H1 (cell line): ENCODE results near the gene RALA. TPM values are rescaled to one million over a fixed set of nuclear protein-coding genes. Genes with fewer than 3 reads are reported as not detected.

Source experiments
- CTCF ChIA-PET: fragments of 300-600 bp; sonication (Branson Sonifier 250); formaldehyde crosslinking; loops from one replicate; lab custom pipeline; 2021; ENCODE audit not compliant: partially characterized antibody; lab: Charles Lee
- POLR2A ChIA-PET: fragments of 300-600 bp; sonication (Branson Sonifier 250); formaldehyde crosslinking; loops from one replicate; lab custom pipeline; 2021; ENCODE audit warnings: inconsistent platforms; ENCODE audit not compliant: partially characterized antibody; lab: Charles Lee
- DNase-seq, 2 experiments: peaks; one replicate each; pipeline versions ENCODE4 v3.0.0 to v3.0.0-alpha.2; 2010 to 2022; ENCODE audit warnings: low spot score in 2 of 2, low read depth in 1 of 2, mixed read lengths in 1 of 2
- FAIRE-seq: peaks from 2 replicates; lab custom pipeline; 2011; peaks lifted over from hg19 to GRCh38; lab: Jason Lieb, UNC
- H2AFZ ChIP-seq: 2 replicates; pipeline ENCODE4 v1.8.1; 2012; ENCODE audit warnings: low read length, inconsistent platforms
- H2AK5ac ChIP-seq: 2 replicates; pipeline ENCODE4 v1.6.1; 2013; ENCODE audit warnings: low read depth, low read length
- H2BK120ac ChIP-seq: replicated peaks from 2 replicates; pipeline ENCODE3; 2013; ENCODE audit warnings: low read depth, low read length, inconsistent platforms
- H2BK12ac ChIP-seq: 2 replicates; pipeline ENCODE4 v1.6.1; 2013; ENCODE audit warnings: low read depth, low read length
- H2BK15ac ChIP-seq: 2 replicates; pipeline ENCODE4 v1.6.1; 2013; ENCODE audit warnings: low read length
- H2BK20ac ChIP-seq: 2 replicates; pipeline ENCODE4 v1.6.1; 2013; ENCODE audit warnings: low read length
- H2BK5ac ChIP-seq: 2 replicates; pipeline ENCODE4 v1.6.1; 2013; ENCODE audit warnings: low read depth, low read length
- H3K14ac ChIP-seq: 2 replicates; pipeline ENCODE4 v1.6.1; 2013; ENCODE audit warnings: inconsistent platforms; ENCODE audit not compliant: insufficient read length
- H3K18ac ChIP-seq: 2 replicates; pipeline ENCODE4 v1.6.1; 2013; ENCODE audit warnings: low read length; ENCODE audit errors: extremely low read depth
- H3K23ac ChIP-seq: 2 replicates; pipeline ENCODE4 v1.6.1; 2013; ENCODE audit warnings: inconsistent platforms; ENCODE audit not compliant: insufficient read length
- H3K23me2 ChIP-seq: 2 replicates; pipeline ENCODE4 v1.6.1; 2013; ENCODE audit warnings: low read depth, low read length
- H3K27ac ChIP-seq: 2 replicates; pipeline ENCODE4 v1.6.1; 2011; ENCODE audit warnings: low read depth, low read length, inconsistent platforms
- H3K27me3 ChIP-seq, 4 experiments: replicated peaks in 1 of 4; 1 replicate in 1 of 4; 2 replicates in 3 of 4; pipeline versions ENCODE4 v1.6.1 to v1.8.1; 2011 to 2013; ENCODE audit warnings: low read length in 3 of 4, mild to moderate bottlenecking in 3 of 4, inconsistent platforms in 2 of 4, mixed read lengths in 2 of 4, moderate library complexity in 1 of 4; ENCODE audit not compliant: control insufficient read depth in 3 of 4, insufficient read depth in 3 of 4; ENCODE audit errors: extremely low read depth in 1 of 4
- H3K36me3 ChIP-seq, 4 experiments: 2 replicates each; pipeline versions ENCODE4 v1.6.1 to v1.8.1; 2011 to 2013; ENCODE audit warnings: mild to moderate bottlenecking in 4 of 4, low read length in 3 of 4, moderate library complexity in 2 of 4, control low read depth in 1 of 4, inconsistent platforms in 1 of 4; ENCODE audit not compliant: insufficient read depth in 4 of 4, control insufficient read depth in 2 of 4
- H3K4ac ChIP-seq: replicated peaks from 2 replicates; pipeline ENCODE3; 2013; ENCODE audit warnings: low read length, low read depth, mixed read lengths, inconsistent platforms; ENCODE audit not compliant: insufficient read length
- H3K4me1 ChIP-seq, 4 experiments: replicated peaks in 1 of 4; 1 replicate in 1 of 4; 2 replicates in 3 of 4; pipeline versions ENCODE4 v1.6.1 to v1.8.1; 2011 to 2013; ENCODE audit warnings: low read length in 3 of 4, inconsistent platforms in 2 of 4, mixed read lengths in 1 of 4; ENCODE audit not compliant: insufficient read depth in 4 of 4, control insufficient read depth in 3 of 4
- H3K4me2 ChIP-seq, 2 experiments: 2 replicates each; pipeline versions ENCODE4 v1.6.1 to v1.8.1; 2011 to 2013; ENCODE audit warnings: low read depth in 2 of 2, low read length in 2 of 2, control low read depth in 1 of 2, inconsistent platforms in 1 of 2, mild to moderate bottlenecking in 1 of 2; ENCODE audit not compliant: insufficient read depth in 1 of 2
- H3K4me3 ChIP-seq, 4 experiments: fragments of 200-600, 300-600 bp in 1 of 4; sonication (generic), shearing (Covaris generic), sonication (Bioruptor Twin) in 1 of 4; 2 replicates each; pipeline versions ENCODE4 v1.5.1 to v1.8.1; 2011 to 2016; ENCODE audit warnings: low read length in 4 of 4, low read depth in 3 of 4, control low read depth in 2 of 4, inconsistent platforms in 2 of 4, mild to moderate bottlenecking in 2 of 4, mixed read lengths in 1 of 4, moderate library complexity in 1 of 4; ENCODE audit not compliant: insufficient read depth in 2 of 4; ENCODE audit errors: extremely low read depth in 1 of 4
- H3K56ac ChIP-seq: replicated peaks from 2 replicates; pipeline ENCODE3; 2013; ENCODE audit warnings: low read depth, mild to moderate bottlenecking, mixed read lengths, low read length, inconsistent platforms; ENCODE audit not compliant: insufficient read length
- H3K79me1 ChIP-seq: 2 replicates; pipeline ENCODE4 v1.6.1; 2013; ENCODE audit warnings: low read depth, low read length, control low read depth
- H3K79me2 ChIP-seq, 2 experiments: 2 replicates each; pipeline versions ENCODE4 v1.6.1 to v1.8.1; 2012 to 2013; ENCODE audit warnings: low read length in 2 of 2, mild to moderate bottlenecking in 2 of 2, inconsistent platforms in 1 of 2; ENCODE audit not compliant: insufficient read depth in 2 of 2, control insufficient read depth in 1 of 2
- H3K9ac ChIP-seq, 4 experiments: replicated peaks in 1 of 4; 1 replicate in 1 of 4; 2 replicates in 3 of 4; pipeline versions ENCODE4 v1.6.1 to v1.8.1; 2011 to 2013; ENCODE audit warnings: low read depth in 3 of 4, low read length in 3 of 4, control low read depth in 2 of 4, mild to moderate bottlenecking in 2 of 4, moderate library complexity in 2 of 4, inconsistent platforms in 1 of 4; ENCODE audit errors: extremely low read depth in 1 of 4
- H3K9me3 ChIP-seq, 2 experiments: 2 replicates each; pipeline versions ENCODE4 v1.6.1 to v1.8.1; 2012 to 2013; ENCODE audit warnings: mild to moderate bottlenecking in 2 of 2, moderate library complexity in 2 of 2, control low read depth in 1 of 2, inconsistent platforms in 1 of 2, low read depth in 1 of 2, low read length in 1 of 2, mixed read lengths in 1 of 2; ENCODE audit not compliant: insufficient read depth in 2 of 2
- H4K20me1 ChIP-seq, 2 experiments: replicated peaks in 1 of 2; 2 replicates each; pipeline versions ENCODE3 to v1.8.1; 2011 to 2013; ENCODE audit warnings: inconsistent platforms in 2 of 2, low read length in 2 of 2, mild to moderate bottlenecking in 1 of 2; ENCODE audit not compliant: insufficient read depth in 2 of 2, control insufficient read depth in 1 of 2
- H4K5ac ChIP-seq: 2 replicates; pipeline ENCODE4 v1.6.1; 2013; ENCODE audit warnings: low read length, low read depth, mixed read lengths, inconsistent platforms; ENCODE audit not compliant: insufficient read length
- H4K8ac ChIP-seq: 2 replicates; pipeline ENCODE4 v1.8.0; 2013; ENCODE audit warnings: mild to moderate bottlenecking, moderate library complexity, low read length, inconsistent platforms; ENCODE audit not compliant: insufficient read depth; ENCODE audit errors: extremely low read depth
- H4K91ac ChIP-seq: replicated peaks from 2 replicates; pipeline ENCODE3; 2013; ENCODE audit warnings: low read length, mixed read lengths, inconsistent platforms; ENCODE audit not compliant: insufficient read length
- BRCA1 ChIP-seq: IDR thresholded peaks from 2 replicates; pipeline ENCODE4 v1.6.1; 2012; ENCODE audit warnings: low read depth, low read length, improper control_type of control experiment
- CREB1 ChIP-seq: IDR thresholded peaks from 2 replicates; pipeline ENCODE4 v1.6.1; 2012; ENCODE audit warnings: inconsistent platforms
- EP300 ChIP-seq, 2 experiments: IDR thresholded peaks; 1 replicate in 1 of 2; 2 replicates in 1 of 2; pipeline ENCODE4 v1.6.1; 2011 to 2012; ENCODE audit warnings: low read depth in 2 of 2, low read length in 2 of 2, mild to moderate bottlenecking in 2 of 2, borderline replicate concordance in 1 of 2, inconsistent platforms in 1 of 2, moderate library complexity in 1 of 2
- GTF2F1 ChIP-seq: IDR thresholded peaks from 2 replicates; pipeline ENCODE4 v1.6.1; 2012; ENCODE audit warnings: low read depth, low read length, improper control_type of control experiment, borderline replicate concordance
- HDAC2 ChIP-seq, 2 experiments: fragments of 300-600 bp in 1 of 2; sonication (generic) in 1 of 2; IDR thresholded peaks; 2 replicates each; pipeline ENCODE4 v1.6.1; 2011 to 2012; ENCODE audit warnings: low read depth in 2 of 2, low read length in 2 of 2, mild to moderate bottlenecking in 2 of 2, moderate library complexity in 2 of 2, borderline replicate concordance in 1 of 2, inconsistent platforms in 1 of 2
- KDM4A ChIP-seq: IDR thresholded peaks from one replicate; pipeline ENCODE4 v1.7.1; 2012; ENCODE audit warnings: low read depth, mild to moderate bottlenecking, moderate library complexity, low read length, inconsistent platforms; ENCODE audit not compliant: severe bottlenecking
- RNF2 ChIP-seq: fragments of 200-900, 300-1000 bp; sonication (generic); IDR thresholded peaks from 2 replicates; pipeline ENCODE4 v1.7.1; 2016; ENCODE audit warnings: borderline replicate concordance, low read depth, mild to moderate bottlenecking, antibody characterized with exemption, low read length; ENCODE audit not compliant: poor library complexity, severe bottlenecking; ENCODE audit errors: missing control alignments
- RXRA ChIP-seq: IDR thresholded peaks from 2 replicates; pipeline ENCODE4 v1.6.1; 2011; ENCODE audit warnings: low read depth, mild to moderate bottlenecking, low read length, moderate library complexity; ENCODE audit not compliant: insufficient read depth
- SAP30 ChIP-seq: fragments of 300-600 bp; sonication (generic); IDR thresholded peaks from 2 replicates; pipeline ENCODE4 v1.7.1; 2012; ENCODE audit warnings: low read length, moderate library complexity, mild to moderate bottlenecking, inconsistent platforms; ENCODE audit not compliant: insufficient read depth, insufficient replicate concordance
- SP4 ChIP-seq: IDR thresholded peaks from 2 replicates; pipeline ENCODE4 v1.6.1; 2012; ENCODE audit warnings: low read length, inconsistent platforms
- SUZ12 ChIP-seq: fragments of 200-600 bp; sonication (generic); IDR thresholded peaks from 2 replicates; pipeline ENCODE4 v1.6.1; 2012; ENCODE audit warnings: mild to moderate bottlenecking, inconsistent platforms, low read length, moderate library complexity, mixed read lengths
- TAF7 ChIP-seq: optimal IDR thresholded peaks from 2 replicates; pipeline ENCODE3; 2011; ENCODE audit warnings: low read depth, mild to moderate bottlenecking, inconsistent platforms, low read length, moderate library complexity, borderline replicate concordance
- WGBS, 2 experiments: shearing (Covaris generic) in 1 of 2; methylation state at CpG; one replicate each; pipeline versions ENCODE4 v1.1.6 to v1.1.7; 2013 to 2015; ENCODE audit warnings: low lambda C conversion rate in 2 of 2, mixed read lengths in 2 of 2, inconsistent platforms in 1 of 2, low coverage in 1 of 2, missing lambda C conversion rate in 1 of 2; ENCODE audit not compliant: insufficient replicate concordance in 2 of 2, insufficient coverage in 1 of 2, insufficient read length in 1 of 2; ENCODE audit errors: extremely low coverage in 1 of 2, missing lambda C conversion rate in 1 of 2; 5-methylcytosine and 5-hydroxymethylcytosine counted together
- polyA plus RNA-seq, 7 experiments: library from polyadenylated mRNA; depleted of rRNA in 3 of 7; stranded (reverse) in 5 of 7; unstranded in 2 of 7; fragments of >200 nt in 5 of 7; fragments of 200-250 nt in 2 of 7; gene quantifications; 1 replicate in 5 of 7; 2 replicates in 1 of 7; 4 replicates in 1 of 7; pipeline versions ENCODE4 v1.2.1 to v1.2.3, GENCODE V29; 2011 to 2013; ENCODE audit warnings: missing spikeins in 2 of 7, mixed read lengths in 2 of 7
- total RNA-seq: library from RNA; stranded (reverse); fragmentation: NEBNext Ultra II Directional; extraction: Animal tissue kit (Norgen Biotek cat#: 25700); gene quantifications from 2 replicates; pipeline ENCODE4 v1.2.1, GENCODE V29; 2021

Gene RALA
- total and polyA plus RNA-seq, 2 of the 8 experiments (the other 6 are each of a cell fraction or from before 2014, with no cell fraction given) = 24.1 to 72.8 TPM

- no peak for FAIRE-seq
- WGBS, 2 experiments = 87% methylated on average over 2 of the region's 2 CpGs; no CpG with 5 or more reads in 1 of the 2 experiments
- no peak overlapping the region for H2AK5ac ChIP-seq
- H3K14ac ChIP-seq = no peak overlapping the region
- no peak overlapping the region for H3K56ac ChIP-seq
- H3K9ac ChIP-seq = no peak overlapping the region
- H3K27ac ChIP-seq = no peak overlapping the region
- no peak overlapping the region for H3K18ac ChIP-seq
- no peaks in the 10 kb centered on the region for H3K36me3 ChIP-seq
- peaks cover 6 to 13% (median 7%) of the 10 kb centered on the region in 4 experiments for H3K4me1 ChIP-seq
- peaks cover 0 to 15% (median 6%) of the 10 kb centered on the region in 4 experiments; a peak in 3 of 7 replicates for H3K27me3 ChIP-seq
- ChIA-PET POLR2A (interaction anchor here (0.9 to 3.4 kb wide), 7 partner anchors 10 to 112 kb away, joined by 3 to 17 read pairs (median 5); partner anchors contain the start of gene RALA), CTCF (interaction anchor here (1.5 to 8.7 kb wide), 4 partner anchors 8 to 155 kb away, joined by 6 to 85 read pairs (median 34); no protein-coding TSS in a partner anchor)
- H3K4me3 ChIP-seq = peak overlapping the region in 2 of 4 experiments; percentile 34 to 65; a peak in 3 of 8 replicates
- H4K91ac ChIP-seq = no peak overlapping the region
- H4K8ac ChIP-seq = no peak overlapping the region
- H2BK120ac ChIP-seq = no peak overlapping the region
- H3K23me2 ChIP-seq = peaks cover 10% of the 10 kb centered on the region
- no peaks in the 10 kb centered on the region for H3K9me3 ChIP-seq
- no peak overlapping the region for H4K5ac ChIP-seq
- H2BK5ac ChIP-seq = no peak overlapping the region
- peaks cover 2% of the 10 kb centered on the region; the same call in 1 of the 2 replicates for H3K79me1 ChIP-seq
- TF ChIP-seq BRCA1 = no peak
- no peak for TF ChIP-seq SP4
- no peak for TF ChIP-seq HDAC2 (IDR thresholded peaks at IDR 0.05; ENCODE audit: borderline replicate concordance in 1 of 2, low read depth in 2 of 2, low read length in 2 of 2)
- TF ChIP-seq TAF7 = no peak
- TF ChIP-seq GTF2F1 = no peak
- no peak for TF ChIP-seq RNF2
- no peak for TF ChIP-seq KDM4A
- TF ChIP-seq EP300 (IDR thresholded peaks at IDR 0.05; ENCODE audit: borderline replicate concordance in 1 of 2, low read depth in 2 of 2, low read length in 2 of 2) = no peak
- no peak for TF ChIP-seq SUZ12
- TF ChIP-seq SAP30 = no peak
- TF ChIP-seq RXRA = no peak
- no peak for TF ChIP-seq CREB1
- TF ChIP-seq, all 59 proteins: peak for 0
- no peak overlapping the region for H3K4ac ChIP-seq
- no peak for DNase-seq
- H2BK20ac ChIP-seq = no peak overlapping the region
- H2BK12ac ChIP-seq = no peak overlapping the region; the same call in 1 of the 2 replicates
- no peaks in the 10 kb centered on the region for H4K20me1 ChIP-seq
- H3K79me2 ChIP-seq = peaks cover 0 to 12% of the 10 kb centered on the region in 2 experiments; a peak in 2 of 4 replicates
- no peak overlapping the region for H2BK15ac ChIP-seq
- H3K23ac ChIP-seq = no peak overlapping the region
- no peak overlapping the region for H2AFZ ChIP-seq
- peak overlapping the region; percentile 87 to 100 for H3K4me2 ChIP-seq
Observed at GRCh38 chr7:39734633-39735004, 111.2 kb downstream of the RALA start.
